ENCODE data around the gene KIF23. TPM values are rescaled to one million over a fixed set of nuclear protein-coding genes. Genes with fewer than 3 reads are reported as not detected.

KIF23 gene
- total RNA-seq, 4 donors from 2014 or later, result 2.7 to 8.5 (median 6.9) TPM

GRCh38 chr15:69460481-69460880 lies 46.3 kb downstream of the KIF23 start:
- Histone ChIP-seq H3K27ac (no peak overlapping the region), H3K4me1 (peaks cover 24% of the 10 kb centered on the region), H3K36me3 (peaks cover 21% of the 10 kb centered on the region), H3K4me3 (no peak overlapping the region), H3K27me3 (no peaks in the 10 kb centered on the region), H3K9me3 (no peaks in the 10 kb centered on the region)
- 22% methylated on average over 1 of the region's 1 CpG for WGBS
- no peak for DNase-seq (ENCODE audit: low spot score in 2 of 2)
- TF ChIP-seq POLR2AphosphoS5 (IDR thresholded peaks at IDR 0.05) (no peak), EP300 (IDR thresholded peaks at IDR 0.05) (no peak), POLR2A (IDR thresholded peaks at IDR 0.05) (no peak)
- TF ChIP-seq, protein P1, sequence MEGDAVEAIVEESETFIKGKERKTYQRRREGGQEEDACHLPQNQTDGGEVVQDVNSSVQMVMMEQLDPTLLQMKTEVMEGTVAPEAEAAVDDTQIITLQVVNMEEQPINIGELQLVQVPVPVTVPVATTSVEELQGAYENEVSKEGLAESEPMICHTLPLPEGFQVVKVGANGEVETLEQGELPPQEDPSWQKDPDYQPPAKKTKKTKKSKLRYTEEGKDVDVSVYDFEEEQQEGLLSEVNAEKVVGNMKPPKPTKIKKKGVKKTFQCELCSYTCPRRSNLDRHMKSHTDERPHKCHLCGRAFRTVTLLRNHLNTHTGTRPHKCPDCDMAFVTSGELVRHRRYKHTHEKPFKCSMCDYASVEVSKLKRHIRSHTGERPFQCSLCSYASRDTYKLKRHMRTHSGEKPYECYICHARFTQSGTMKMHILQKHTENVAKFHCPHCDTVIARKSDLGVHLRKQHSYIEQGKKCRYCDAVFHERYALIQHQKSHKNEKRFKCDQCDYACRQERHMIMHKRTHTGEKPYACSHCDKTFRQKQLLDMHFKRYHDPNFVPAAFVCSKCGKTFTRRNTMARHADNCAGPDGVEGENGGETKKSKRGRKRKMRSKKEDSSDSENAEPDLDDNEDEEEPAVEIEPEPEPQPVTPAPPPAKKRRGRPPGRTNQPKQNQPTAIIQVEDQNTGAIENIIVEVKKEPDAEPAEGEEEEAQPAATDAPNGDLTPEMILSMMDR (IDR thresholded peaks at IDR 0.05), result no peak

DNA sequence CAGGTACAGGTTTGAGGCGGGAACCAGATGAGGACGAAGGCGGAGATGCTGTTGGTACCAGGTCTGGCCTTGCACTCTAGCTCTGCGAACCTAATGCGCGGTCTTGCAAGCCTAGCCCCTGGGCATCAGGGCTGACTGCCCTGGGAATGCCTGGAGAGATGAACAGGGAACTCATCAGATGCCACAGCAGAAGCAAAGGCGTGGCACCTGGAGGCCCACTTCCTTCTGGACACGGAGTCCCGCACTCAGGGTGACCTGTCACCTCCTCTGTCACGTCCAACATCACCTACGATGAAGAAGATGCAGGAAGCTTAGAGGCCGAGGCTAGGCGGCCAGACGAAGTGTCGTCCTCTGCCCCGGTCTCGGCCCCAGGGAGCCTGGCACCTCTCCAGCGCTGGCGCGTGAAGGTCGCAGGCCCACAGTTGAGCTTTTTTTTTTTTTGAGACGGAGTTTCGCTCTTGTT lies 47.9 kb downstream of the KIF23 start:
- no peaks in the 10 kb centered on the region for H3K9me3 ChIP-seq
- no peak for TF ChIP-seq POLR2AphosphoS5 (IDR thresholded peaks at IDR 0.05)
- TF ChIP-seq POLR2A (IDR thresholded peaks at IDR 0.05), result no peak
- TF ChIP-seq, protein P1 (IDR thresholded peaks at IDR 0.05), result no peak
- no peak for TF ChIP-seq EP300 (IDR thresholded peaks at IDR 0.05)
- peak overlapping the region; percentile 54 for H3K4me3 ChIP-seq
- no peaks in the 10 kb centered on the region for H3K27me3 ChIP-seq
- peak in 1 of 2 donors; percentile 72 for DNase-seq (ENCODE audit: low spot score in 2 of 2)
- peaks cover 30% of the 10 kb centered on the region for H3K4me1 ChIP-seq
- peak overlapping the region; percentile 89 for H3K27ac ChIP-seq
- 66% methylated on average over 22 of the region's 23 CpGs for WGBS
- H3K36me3 ChIP-seq, result peaks cover 5% of the 10 kb centered on the region

GRCh38 chr15:69462493-69463181 lies 48.5 kb downstream of the KIF23 start:
- no peaks in the 10 kb centered on the region for H3K36me3 ChIP-seq
- no peaks in the 10 kb centered on the region for H3K27me3 ChIP-seq
- DNase-seq (ENCODE audit: low spot score in 2 of 2), result peak; percentile 98
- H3K27ac ChIP-seq, result peak overlapping the region; percentile 89
- H3K4me3 ChIP-seq, result peak overlapping the region; percentile 54
- 11% methylated on average over 16 of the region's 46 CpGs for WGBS
- H3K9me3 ChIP-seq, result no peaks in the 10 kb centered on the region
- peaks cover 30% of the 10 kb centered on the region for H3K4me1 ChIP-seq
- TF ChIP-seq POLR2AphosphoS5 (IDR thresholded peaks at IDR 0.05) (no peak), POLR2A (IDR thresholded peaks at IDR 0.05) (peak in 1 of 2 donors; percentile 57), EP300 (IDR thresholded peaks at IDR 0.05) (no peak)
- TF ChIP-seq, protein P1 (IDR thresholded peaks at IDR 0.05), result peak; percentile 84 to 92

DNA sequence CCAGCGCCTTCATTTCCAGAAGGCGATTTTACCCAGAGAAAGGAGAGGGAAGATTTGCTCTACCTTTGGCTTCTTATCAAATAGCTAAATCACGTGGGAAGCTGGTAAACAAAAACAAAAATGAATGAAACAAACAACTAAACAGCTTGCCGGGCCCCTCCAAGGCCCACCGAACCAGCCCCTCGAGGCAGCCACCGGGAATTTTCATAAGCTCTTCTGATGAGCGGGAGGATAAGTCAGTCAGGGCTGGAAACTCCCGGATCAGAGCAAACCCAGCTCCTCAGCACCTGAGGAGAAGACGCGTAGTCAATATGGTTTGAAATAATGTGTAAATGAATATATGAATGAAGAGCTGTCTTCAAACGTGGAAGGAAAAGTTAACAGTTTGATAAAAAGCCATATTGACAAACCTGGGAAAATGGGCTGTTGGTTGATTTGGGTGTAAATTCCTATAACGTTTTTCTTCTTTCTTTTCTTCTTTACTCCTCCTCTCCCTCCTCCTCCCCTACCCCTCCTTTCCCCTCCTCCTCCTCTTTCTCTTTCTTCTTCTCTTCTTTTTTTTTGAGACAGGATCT lies 49.1 kb downstream of the KIF23 start:
- TF ChIP-seq POLR2A (IDR thresholded peaks at IDR 0.05) (no peak), EP300 (IDR thresholded peaks at IDR 0.05) (no peak), POLR2AphosphoS5 (IDR thresholded peaks at IDR 0.05) (no peak)
- TF ChIP-seq, protein P1 (IDR thresholded peaks at IDR 0.05), result no peak
- peak overlapping the region; percentile 54 for H3K4me3 ChIP-seq

DNA sequence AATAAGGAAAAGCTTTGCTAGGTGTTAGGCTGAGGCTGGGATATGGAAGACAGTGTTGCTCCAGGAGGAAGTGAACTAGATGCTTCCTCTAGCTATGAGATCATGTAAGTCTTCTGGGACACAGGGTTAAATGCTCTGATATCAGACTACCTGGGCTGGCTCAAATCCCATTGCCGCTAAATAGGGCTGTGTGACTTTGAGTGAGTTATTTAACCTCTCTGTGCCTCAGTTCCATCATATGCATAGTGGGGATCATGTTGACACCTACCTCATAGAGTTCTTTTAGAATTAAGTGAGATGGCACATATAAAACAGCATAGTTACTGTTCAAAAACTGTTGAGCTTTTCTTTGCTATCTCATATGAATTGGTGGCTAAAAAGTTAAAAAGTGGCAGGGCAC lies 51.1 kb downstream of the KIF23 start:
- Histone ChIP-seq H3K27ac (no peak overlapping the region), H3K36me3 (no peaks in the 10 kb centered on the region), H3K27me3 (no peaks in the 10 kb centered on the region), H3K4me3 (no peak overlapping the region), H3K9me3 (no peaks in the 10 kb centered on the region), H3K4me1 (peaks cover 41% of the 10 kb centered on the region)
- TF ChIP-seq POLR2A (IDR thresholded peaks at IDR 0.05) (no peak), POLR2AphosphoS5 (IDR thresholded peaks at IDR 0.05) (no peak), EP300 (IDR thresholded peaks at IDR 0.05) (no peak)
- TF ChIP-seq, protein P1 (IDR thresholded peaks at IDR 0.05), result no peak
- no peak for DNase-seq (ENCODE audit: low spot score in 2 of 2)
- WGBS, result 93% methylated on average over 1 of the region's 1 CpG

More for the DNA sequence above, 49.1 kb downstream of the KIF23 start:
- Histone ChIP-seq H3K27ac (peak overlapping the region; percentile 89), H3K36me3 (no peaks in the 10 kb centered on the region), H3K4me1 (peaks cover 32% of the 10 kb centered on the region), H3K27me3 (no peaks in the 10 kb centered on the region), H3K9me3 (no peaks in the 10 kb centered on the region)
- peak in 1 of 2 donors; percentile 50 for DNase-seq (ENCODE audit: low spot score in 2 of 2)
- 10% methylated on average over 13 of the region's 13 CpGs for WGBS
